ENCODE measurements around the gene SAP30BP.

DNA sequence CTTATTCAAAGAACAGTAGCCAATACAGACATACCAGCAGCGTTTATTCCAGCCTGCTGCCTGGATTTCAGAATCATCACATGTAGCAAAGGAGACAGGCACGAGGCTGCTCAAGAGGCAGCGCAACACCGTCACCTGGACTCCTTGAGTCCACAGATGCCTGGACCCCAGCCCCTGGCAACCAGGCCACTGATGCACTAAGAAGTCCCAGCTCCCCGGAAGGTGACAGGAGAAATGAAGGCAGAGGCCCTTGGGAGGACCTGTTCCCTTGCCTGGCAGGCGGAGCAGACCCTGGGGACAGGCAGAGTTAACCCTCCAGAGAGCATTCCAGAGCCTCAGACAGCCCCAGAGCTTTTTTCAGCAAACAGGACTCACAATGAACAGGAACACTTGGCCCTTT, 17.5 kb upstream of the SAP30BP start:
- TF ChIP-seq POLR2AphosphoS5 (IDR thresholded peaks at IDR 0.05; ENCODE audit: low read depth, low read length) (no peak), SIN3A (IDR thresholded peaks at IDR 0.05; ENCODE audit: borderline replicate concordance, insufficient read depth, low read length) (no peak)

Data from PFSK-1 (cell line).